Bronchial epithelial cell (primary cell): ENCODE results near the gene ELAC1. TPM values are rescaled to one million over a fixed set of nuclear protein-coding genes. Genes with fewer than 3 reads are reported as not detected.

Experiments used
- DNase-seq: peaks from one replicate; pipeline ENCODE4 v3.0.0-alpha.2; 2010; ENCODE audit warnings: low read depth
- FAIRE-seq: peaks from 2 replicates; lab custom pipeline; 2011; peaks lifted over from hg19 to GRCh38; lab: Jason Lieb, UNC
- H3K27me3 ChIP-seq: 2 replicates; pipeline ENCODE4 v1.5.1; 2011; ENCODE audit warnings: low read length; ENCODE audit not compliant: control insufficient read depth, insufficient read depth
- H3K36me3 ChIP-seq: 2 replicates; pipeline ENCODE4 v1.5.1; 2011; ENCODE audit warnings: low read length; ENCODE audit not compliant: control insufficient read depth, insufficient read depth
- H3K4me3 ChIP-seq: 2 replicates; pipeline ENCODE4 v1.5.1; 2011; ENCODE audit warnings: mild to moderate bottlenecking, low read depth, low read length, control low read depth
- CTCF ChIP-seq: IDR thresholded peaks from 2 replicates; pipeline ENCODE4 v1.5.1; 2011; ENCODE audit warnings: mild to moderate bottlenecking, moderate library complexity, low read length, control low read depth, inconsistent platforms; ENCODE audit not compliant: insufficient read depth, severe bottlenecking
- total RNA-seq: library from RNA; depleted of rRNA; stranded (reverse); fragments of >200 nt; gene quantifications from 2 replicates; pipeline ENCODE4 v1.2.1, GENCODE V29; 2014

Gene ELAC1
- total RNA-seq, 1 donor from 2014 or later: 2.6 TPM

GRCh38 chr18:51011709-51012108 lies 43.9 kb downstream of the ELAC1 start:
- no peak for FAIRE-seq
- H3K36me3 ChIP-seq: no peaks in the 10 kb centered on the region
- H3K27me3 ChIP-seq: no peaks in the 10 kb centered on the region
- H3K4me3 ChIP-seq: no peak overlapping the region
- no peak for TF ChIP-seq CTCF
- no peak for DNase-seq

- Histone ChIP-seq H3K27me3 (no peaks in the 10 kb centered on the region), H3K4me3 (no peak overlapping the region), H3K36me3 (no peaks in the 10 kb centered on the region)
- DNase-seq: no peak
- no peak for TF ChIP-seq CTCF
- FAIRE-seq: no peak
Observed at GRCh38 chr18:51012441-51012840, 44.6 kb downstream of the ELAC1 start.

GRCh38 chr18:51013259-51013658 lies 45.4 kb downstream of the ELAC1 start:
- FAIRE-seq: no peak
- no peak for TF ChIP-seq CTCF

GRCh38 chr18:51017140-51017879 lies 49.5 kb downstream of the ELAC1 start:
- no peak overlapping the region for H3K4me3 ChIP-seq
- no peak for FAIRE-seq
- no peaks in the 10 kb centered on the region for H3K27me3 ChIP-seq
- no peak for DNase-seq
- TF ChIP-seq CTCF: no peak
- no peaks in the 10 kb centered on the region for H3K36me3 ChIP-seq

More at GRCh38 chr18:51013259-51013658, 45.4 kb downstream of the ELAC1 start:
- no peak overlapping the region for H3K4me3 ChIP-seq
- no peaks in the 10 kb centered on the region for H3K36me3 ChIP-seq
- no peaks in the 10 kb centered on the region for H3K27me3 ChIP-seq
- DNase-seq: no peak

GRCh38 chr18:51020536-51020935 lies 52.7 kb downstream of the ELAC1 start:
- Histone ChIP-seq H3K4me3 (no peak overlapping the region), H3K36me3 (no peaks in the 10 kb centered on the region), H3K27me3 (no peaks in the 10 kb centered on the region)
- TF ChIP-seq CTCF: no peak
- no peak for DNase-seq
- no peak for FAIRE-seq
